Measurements from ENCODE around the gene OSTF1. TPM values are rescaled to one million over a fixed set of nuclear protein-coding genes. Genes with fewer than 3 reads are reported as not detected.

The OSTF1 gene
- total RNA-seq, 1 experiment from 2014 or later: 26.5 TPM

GRCh38 chr9:75175395-75175794 lies 87.1 kb downstream of the OSTF1 start:
- Histone ChIP-seq H3K36me3 (ENCODE audit: low read depth, low read length) (no peaks in the 10 kb centered on the region), H3K9me2 (replicated peaks; ENCODE audit: low read length) (no peaks in the 10 kb centered on the region), H3K27me3 (ENCODE audit: low read length) (no peaks in the 10 kb centered on the region), H3K9ac (ENCODE audit: low read length) (no peak overlapping the region), H3K4me3 (ENCODE audit: low read length) (no peak overlapping the region), H3K27ac (ENCODE audit: low read length) (no peak overlapping the region), H3K4me2 (ENCODE audit: low read length) (no peak overlapping the region), H3K4me1 (ENCODE audit: insufficient read depth, low read length) (peaks cover 2% of the 10 kb centered on the region; the same call in 1 of the 2 replicates), H2AFZ (ENCODE audit: low read length) (no peak overlapping the region), H3K79me2 (ENCODE audit: low read length) (no peaks in the 10 kb centered on the region), H3K9me3 (ENCODE audit: low read length) (no peaks in the 10 kb centered on the region), H4K20me1 (ENCODE audit: low read length) (no peaks in the 10 kb centered on the region), H3F3A (ENCODE audit: low read length, unreplicated experiment) (no peaks in the 10 kb centered on the region)
- intact Hi-C loops (cut with micrococcal nuclease): no loop called here
- TF ChIP-seq EZH2 (IDR thresholded peaks at IDR 0.05; ENCODE audit: low read length, unreplicated experiment) (no peak), EZH2phosphoT487 (IDR thresholded peaks at IDR 0.05; ENCODE audit: borderline replicate concordance, low read length) (no peak)
- TF ChIP-seq, protein P1, sequence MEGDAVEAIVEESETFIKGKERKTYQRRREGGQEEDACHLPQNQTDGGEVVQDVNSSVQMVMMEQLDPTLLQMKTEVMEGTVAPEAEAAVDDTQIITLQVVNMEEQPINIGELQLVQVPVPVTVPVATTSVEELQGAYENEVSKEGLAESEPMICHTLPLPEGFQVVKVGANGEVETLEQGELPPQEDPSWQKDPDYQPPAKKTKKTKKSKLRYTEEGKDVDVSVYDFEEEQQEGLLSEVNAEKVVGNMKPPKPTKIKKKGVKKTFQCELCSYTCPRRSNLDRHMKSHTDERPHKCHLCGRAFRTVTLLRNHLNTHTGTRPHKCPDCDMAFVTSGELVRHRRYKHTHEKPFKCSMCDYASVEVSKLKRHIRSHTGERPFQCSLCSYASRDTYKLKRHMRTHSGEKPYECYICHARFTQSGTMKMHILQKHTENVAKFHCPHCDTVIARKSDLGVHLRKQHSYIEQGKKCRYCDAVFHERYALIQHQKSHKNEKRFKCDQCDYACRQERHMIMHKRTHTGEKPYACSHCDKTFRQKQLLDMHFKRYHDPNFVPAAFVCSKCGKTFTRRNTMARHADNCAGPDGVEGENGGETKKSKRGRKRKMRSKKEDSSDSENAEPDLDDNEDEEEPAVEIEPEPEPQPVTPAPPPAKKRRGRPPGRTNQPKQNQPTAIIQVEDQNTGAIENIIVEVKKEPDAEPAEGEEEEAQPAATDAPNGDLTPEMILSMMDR (conservative IDR thresholded peaks at IDR 0.05; ENCODE audit: low read depth, low read length): no peak
- no peak for DNase-seq
- POLR2A ChIA-PET (ENCODE audit: unreplicated experiment): no interaction called here
- CTCF ChIA-PET: no interaction called here
- no peak for ATAC-seq
- no TSS peak for BruUV-seq (replicated peaks)

GRCh38 chr9:75176037-75176436 lies 87.7 kb downstream of the OSTF1 start:
- CTCF ChIA-PET: no interaction called here

DNA sequence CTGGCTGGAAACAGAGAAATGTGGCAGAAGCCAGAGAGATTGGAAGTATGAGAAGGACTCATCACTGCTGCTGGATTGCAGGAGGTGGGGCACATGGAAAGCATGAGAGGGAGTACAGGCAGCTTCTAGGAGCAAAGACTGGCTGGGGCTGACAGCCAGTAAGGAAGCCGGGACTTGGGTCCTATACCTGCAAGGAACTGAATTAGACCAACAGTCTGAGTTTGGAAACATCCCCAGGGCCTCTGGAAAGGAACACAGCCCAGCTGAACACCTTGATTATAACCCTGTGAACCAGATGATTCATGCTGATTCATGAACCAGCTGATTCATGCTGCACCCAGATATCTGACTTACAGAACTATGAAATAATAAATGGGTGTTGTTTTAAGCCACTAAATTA lies 93.4 kb downstream of the OSTF1 start:
- no peak overlapping the region for H3K9ac ChIP-seq (ENCODE audit: low read length)
- H3K27me3 ChIP-seq (ENCODE audit: low read length): no peaks in the 10 kb centered on the region
- no peak for TF ChIP-seq EZH2 (IDR thresholded peaks at IDR 0.05; ENCODE audit: low read length, unreplicated experiment)
- TF ChIP-seq EZH2phosphoT487 (IDR thresholded peaks at IDR 0.05; ENCODE audit: borderline replicate concordance, low read length): no peak
- TF ChIP-seq, protein P1 (conservative IDR thresholded peaks at IDR 0.05; ENCODE audit: low read depth, low read length): no peak
- H3K4me1 ChIP-seq (ENCODE audit: insufficient read depth, low read length): peaks cover 4% of the 10 kb centered on the region
- ChIA-PET CTCF (interaction anchor here (0.6 kb wide), 1 partner anchor 12 kb away, joined by 4 read pairs; no protein-coding TSS in a partner anchor), POLR2A (ENCODE audit: unreplicated experiment) (no interaction called here)
- no peaks in the 10 kb centered on the region for H3K36me3 ChIP-seq (ENCODE audit: low read depth, low read length)
- DNase-seq (peak; percentile 79), ATAC-seq (peak; percentile 95)
- no peak overlapping the region for H2AFZ ChIP-seq (ENCODE audit: low read length)
- H3K9me2 ChIP-seq (replicated peaks; ENCODE audit: low read length): no peaks in the 10 kb centered on the region
- BruUV-seq (replicated peaks): no TSS peak
- H3K4me3 ChIP-seq (ENCODE audit: low read length): no peak overlapping the region
- no peak overlapping the region for H3K27ac ChIP-seq (ENCODE audit: low read length)
- H4K20me1 ChIP-seq (ENCODE audit: low read length): no peaks in the 10 kb centered on the region
- no peaks in the 10 kb centered on the region for H3K79me2 ChIP-seq (ENCODE audit: low read length)
- H3K4me2 ChIP-seq (ENCODE audit: low read length): no peak overlapping the region
- no peaks in the 10 kb centered on the region for H3K9me3 ChIP-seq (ENCODE audit: low read length)
- H3F3A ChIP-seq (ENCODE audit: low read length, unreplicated experiment): no peaks in the 10 kb centered on the region
- intact Hi-C loops (cut with micrococcal nuclease): loop anchor here (10.0 kb wide), 1 partner anchor 407 kb away; no protein-coding TSS in a partner anchor

More at GRCh38 chr9:75176037-75176436, 87.7 kb downstream of the OSTF1 start:
- H3K27ac ChIP-seq (ENCODE audit: low read length): no peak overlapping the region
- H3K9me3 ChIP-seq (ENCODE audit: low read length): no peaks in the 10 kb centered on the region
- H3K9me2 ChIP-seq (replicated peaks; ENCODE audit: low read length): no peaks in the 10 kb centered on the region
- no peaks in the 10 kb centered on the region for H3F3A ChIP-seq (ENCODE audit: low read length, unreplicated experiment)
- H3K36me3 ChIP-seq (ENCODE audit: low read depth, low read length): no peaks in the 10 kb centered on the region
- H3K4me2 ChIP-seq (ENCODE audit: low read length): no peak overlapping the region
- H3K9ac ChIP-seq (ENCODE audit: low read length): no peak overlapping the region
- no peaks in the 10 kb centered on the region for H3K4me1 ChIP-seq (ENCODE audit: insufficient read depth, low read length)
- POLR2A ChIA-PET (ENCODE audit: unreplicated experiment): no interaction called here
- ATAC-seq: no peak
- BruUV-seq (replicated peaks): no TSS peak
- H2AFZ ChIP-seq (ENCODE audit: low read length): no peak overlapping the region
- no peak for DNase-seq
- intact Hi-C loops (cut with micrococcal nuclease): no loop called here
- H3K4me3 ChIP-seq (ENCODE audit: low read length): no peak overlapping the region
- H4K20me1 ChIP-seq (ENCODE audit: low read length): no peaks in the 10 kb centered on the region
- H3K79me2 ChIP-seq (ENCODE audit: low read length): no peaks in the 10 kb centered on the region
- no peaks in the 10 kb centered on the region for H3K27me3 ChIP-seq (ENCODE audit: low read length)
- TF ChIP-seq EZH2 (IDR thresholded peaks at IDR 0.05; ENCODE audit: low read length, unreplicated experiment) (no peak), EZH2phosphoT487 (IDR thresholded peaks at IDR 0.05; ENCODE audit: borderline replicate concordance, low read length) (no peak)
- TF ChIP-seq, protein P1 (conservative IDR thresholded peaks at IDR 0.05; ENCODE audit: low read depth, low read length): no peak

All from PC-3 (cell line).